HPDE6-E6E7 (cell line): ENCODE data around the gene COQ9.
"Not testable (repeated sequence)": the region's sequence is repeated elsewhere in the genome, so short reads cannot be mapped to it uniquely, and the experiment has no call there.

Experiments
- DNase-seq: peaks from one replicate; pipeline ENCODE4 v3.0.0; 2011; ENCODE audit warnings: missing footprints; ENCODE audit errors: extremely low spot score

The COQ9 gene

DNA sequence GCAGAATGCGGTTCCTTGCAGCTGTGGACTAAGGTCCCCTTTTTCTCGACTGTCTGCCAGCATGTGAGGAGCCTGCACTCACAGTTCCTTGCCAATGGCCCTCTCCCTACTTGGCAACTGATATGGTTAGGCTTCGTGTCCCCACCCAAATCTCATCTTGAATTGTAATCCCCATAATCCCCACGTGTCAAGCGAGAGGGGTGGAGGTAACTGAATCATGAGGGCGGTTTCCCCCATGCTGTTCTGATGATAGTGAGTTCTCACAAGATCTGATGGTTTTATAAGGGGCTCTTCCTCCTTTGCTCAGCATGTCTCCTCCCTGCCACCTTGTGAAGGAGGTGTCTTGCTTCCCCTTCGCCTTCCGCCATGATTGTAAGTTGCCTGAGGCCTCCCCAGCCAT, 20.0 kb upstream of the COQ9 start:
- no peak for DNase-seq

DNA sequence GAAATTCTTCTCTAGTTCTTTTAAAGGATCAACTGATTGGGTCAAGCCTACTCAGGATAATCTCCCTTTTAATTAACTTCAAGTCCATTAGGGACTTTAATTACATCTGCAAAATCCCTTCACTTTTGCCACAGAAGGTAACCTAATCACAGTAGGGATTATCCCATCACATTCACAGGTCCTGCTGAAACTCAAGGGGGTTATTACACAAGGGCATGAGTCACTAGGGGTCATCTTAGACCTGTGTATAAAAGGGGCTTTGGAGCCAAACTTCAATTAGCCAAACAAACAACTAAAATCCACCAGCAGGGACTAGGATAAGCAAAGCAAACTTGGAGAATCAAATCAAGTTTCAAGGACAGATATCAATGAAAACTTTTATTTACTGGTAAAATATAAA, 19.5 kb upstream of the COQ9 start:
- DNase-seq = no peak

DNA sequence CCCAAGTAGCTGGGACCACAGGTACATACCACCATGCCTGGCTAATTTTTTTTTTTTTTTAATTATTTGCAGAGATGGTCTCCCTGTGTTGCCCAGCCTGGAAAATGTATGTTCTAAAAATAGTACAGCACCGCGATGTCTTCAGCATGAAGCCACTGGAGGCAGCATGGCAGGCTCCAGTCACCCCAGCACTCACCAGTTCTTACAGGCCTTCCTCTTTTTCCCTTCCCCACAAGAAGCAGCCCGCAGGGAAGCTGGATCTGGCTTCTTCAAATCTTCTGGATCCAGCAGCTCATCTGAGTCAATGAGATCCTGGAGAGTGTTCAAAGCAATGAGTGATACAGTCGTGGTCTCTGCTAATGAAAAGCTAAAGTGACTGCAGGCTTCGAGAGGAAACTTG, 16.3 kb upstream of the COQ9 start:
- DNase-seq = no peak

DNA sequence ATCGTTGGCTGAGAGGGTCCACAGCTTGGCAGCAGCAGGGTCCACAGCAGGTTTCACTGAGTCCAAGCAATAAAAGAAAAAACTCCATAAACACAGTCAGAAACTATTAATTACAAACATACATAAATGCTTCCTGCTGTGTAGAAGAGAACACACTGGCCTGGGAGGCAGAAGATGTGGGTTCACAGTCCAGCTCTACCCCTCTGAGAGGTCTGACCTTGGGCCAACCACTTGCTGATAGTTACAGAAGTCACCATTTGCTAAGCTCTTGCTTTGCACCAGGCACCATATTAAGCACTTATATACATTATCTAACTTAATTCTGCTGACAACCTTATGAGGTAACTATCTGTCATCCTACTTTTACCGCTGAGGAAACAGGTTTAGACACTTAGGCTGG, 14.8 kb upstream of the COQ9 start:
- DNase-seq = no peak

DNA sequence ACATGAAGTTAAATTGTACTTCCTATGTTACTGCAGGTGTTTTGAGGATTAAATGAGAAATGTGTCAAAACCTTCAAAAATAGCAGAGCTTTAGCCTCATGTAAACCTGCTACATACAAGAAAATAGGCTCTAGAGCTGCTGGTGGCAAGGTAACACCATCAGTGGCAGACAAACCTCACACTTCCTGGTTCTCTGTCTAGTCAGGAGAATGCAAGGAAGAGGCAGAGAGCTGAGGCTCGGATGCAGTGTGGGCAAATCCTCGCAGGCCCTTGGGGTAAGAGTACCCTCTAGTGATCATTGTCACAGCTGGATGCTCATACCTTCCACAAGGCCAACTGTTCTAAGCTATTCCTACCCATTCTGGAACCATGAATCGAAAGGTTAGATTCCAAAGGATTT, 14.3 kb upstream of the COQ9 start:
- DNase-seq = no peak

DNA sequence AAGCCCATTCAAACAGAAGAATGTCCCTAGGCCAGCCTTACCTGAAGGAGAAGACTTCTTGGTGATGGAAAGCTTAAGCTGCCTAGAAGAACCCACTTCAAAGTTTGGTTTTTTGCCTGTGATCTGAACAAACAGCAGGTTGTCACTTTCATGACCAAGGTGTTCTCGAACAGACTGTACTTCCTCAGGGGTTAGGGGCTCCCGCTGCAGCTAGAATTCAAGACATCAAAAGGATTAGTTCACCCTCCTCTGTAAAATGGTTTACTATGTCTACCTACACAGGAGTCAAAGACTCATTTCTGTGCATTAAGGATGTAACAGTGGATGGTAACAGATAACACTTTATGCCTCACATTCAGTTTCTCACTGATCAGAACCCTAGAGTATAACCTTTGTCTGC, 13.3 kb upstream of the COQ9 start:
- DNase-seq = no peak

DNA sequence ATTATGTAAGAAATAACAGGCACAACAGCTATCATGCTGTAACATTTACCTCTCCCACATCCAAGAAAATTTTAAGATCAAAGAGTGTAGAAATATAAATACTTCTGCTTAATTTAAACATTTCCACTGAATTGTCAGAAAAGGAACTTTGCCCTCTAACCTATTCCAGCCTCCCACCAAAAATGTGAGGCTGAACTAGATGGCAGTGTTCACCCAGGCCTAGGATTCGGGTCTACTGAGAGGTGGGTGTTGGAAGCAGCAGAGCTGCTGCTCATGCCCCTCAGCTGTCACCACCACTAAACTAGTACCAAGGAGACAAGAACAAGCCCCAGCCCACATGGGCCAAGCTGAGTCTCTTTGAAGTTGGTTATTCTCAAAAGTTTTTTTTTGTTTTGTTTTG, 11.4 kb upstream of the COQ9 start:
- no peak for DNase-seq

DNA sequence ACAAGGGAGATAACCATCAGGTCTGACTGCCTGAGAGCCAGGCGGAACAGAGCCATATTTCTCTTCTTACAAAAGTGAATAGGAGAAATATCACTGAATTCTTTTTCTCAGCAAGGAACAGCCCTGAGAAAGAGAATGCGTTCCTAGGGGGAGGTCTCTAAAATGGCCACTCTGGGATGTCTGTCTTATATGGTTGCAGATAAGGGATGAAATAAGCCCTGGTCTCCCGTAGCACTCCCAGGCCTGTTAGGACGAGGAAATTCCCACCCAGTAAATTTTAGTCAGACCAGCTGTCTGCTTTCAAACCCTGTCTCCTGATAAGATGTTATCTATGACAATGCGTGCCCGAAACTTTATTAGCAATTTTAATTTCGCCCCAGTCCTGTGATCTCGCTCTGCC, 7.3 kb upstream of the COQ9 start:
- DNase-seq = not testable (repeated sequence)

DNA sequence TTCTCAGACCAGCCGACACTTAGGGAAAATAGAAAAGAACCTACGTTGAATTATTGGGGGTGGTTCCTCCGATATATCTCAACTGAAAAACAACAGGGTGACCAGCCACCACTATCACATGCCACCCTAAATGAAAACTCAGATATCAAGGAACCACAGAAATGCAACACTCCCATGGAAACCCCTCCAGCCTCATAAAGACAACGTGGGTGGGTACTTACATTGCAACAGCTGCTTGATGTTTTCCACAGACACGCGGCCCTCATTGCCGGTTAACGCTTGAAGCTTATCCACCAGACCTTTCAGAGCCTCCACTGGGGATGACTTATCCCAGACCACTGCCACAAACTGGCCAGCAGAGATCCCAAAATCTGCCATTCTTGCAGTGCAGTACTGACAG, 6.7 kb upstream of the COQ9 start:
- not testable (repeated sequence) for DNase-seq

DNA sequence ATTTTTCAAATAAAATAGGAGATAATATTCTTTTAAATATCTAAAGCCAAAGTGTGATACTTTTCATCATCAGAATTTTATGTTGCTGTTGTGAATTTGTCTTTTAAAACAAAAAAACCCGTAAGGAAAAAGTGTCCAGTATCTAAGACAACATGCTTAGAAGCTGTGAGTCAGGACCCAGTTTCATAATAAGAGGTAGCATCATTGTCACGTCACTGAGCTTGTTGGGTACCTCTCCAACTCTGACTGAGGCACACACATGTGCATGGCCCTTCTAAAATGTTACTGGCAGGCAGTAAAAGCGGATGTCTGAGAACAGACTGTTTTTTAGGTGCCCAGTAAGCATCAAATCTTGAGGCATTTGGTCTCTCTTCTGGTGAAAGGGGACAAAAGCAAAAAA, 2.6 kb upstream of the COQ9 start:
- DNase-seq = no peak

DNA sequence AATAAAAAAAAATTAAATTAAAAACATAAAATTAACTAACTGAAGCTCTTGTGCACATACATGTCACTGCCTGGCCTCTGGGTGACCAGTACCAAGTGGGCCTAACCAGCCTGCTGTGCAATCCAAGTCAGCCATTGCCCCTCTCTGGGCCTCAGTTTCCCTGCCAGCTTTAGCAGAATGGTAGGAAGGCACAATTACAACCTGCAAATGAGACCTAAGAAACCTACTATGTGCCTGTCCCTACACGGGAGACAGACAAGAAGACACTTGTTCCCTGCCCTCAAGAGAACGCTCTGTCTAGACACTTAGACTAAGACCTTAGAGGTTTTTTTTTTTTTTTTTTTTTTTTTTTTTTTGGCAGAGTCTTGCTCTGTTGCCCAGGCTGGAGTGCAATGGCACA, 1.8 kb upstream of the COQ9 start:
- DNase-seq = no peak

DNA sequence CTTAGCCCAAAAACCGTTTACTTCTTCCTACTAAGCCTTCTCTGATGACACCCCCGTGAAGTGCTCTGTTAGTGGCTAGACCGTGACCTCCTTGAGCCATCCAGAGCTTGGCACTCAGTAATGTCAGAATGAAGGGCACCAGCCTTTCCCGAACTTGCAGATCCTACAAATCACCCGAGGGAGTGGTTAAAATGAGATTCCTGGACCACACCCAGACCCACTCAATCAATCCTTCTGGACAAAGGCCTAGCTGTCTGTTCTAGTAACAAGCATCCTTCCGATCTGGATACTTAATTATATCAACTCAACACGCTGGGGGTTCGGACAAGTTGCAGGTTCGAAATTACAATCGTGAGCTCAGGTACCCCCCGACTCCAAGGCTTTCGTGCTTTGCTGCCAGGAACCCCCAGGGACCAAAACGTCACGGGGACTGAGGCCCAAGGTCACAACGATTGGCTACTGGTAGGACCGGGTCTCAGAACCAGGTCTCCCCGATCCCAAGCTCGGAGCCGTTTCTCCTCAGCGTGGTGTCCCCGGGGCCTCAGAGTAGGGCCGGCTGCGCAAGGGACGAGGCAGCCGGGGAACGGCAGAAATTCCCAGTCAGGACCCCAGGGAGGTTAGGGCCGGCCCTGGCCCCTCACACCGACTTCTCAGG, 621 bp upstream of the COQ9 start:
- no peak for DNase-seq

DNA sequence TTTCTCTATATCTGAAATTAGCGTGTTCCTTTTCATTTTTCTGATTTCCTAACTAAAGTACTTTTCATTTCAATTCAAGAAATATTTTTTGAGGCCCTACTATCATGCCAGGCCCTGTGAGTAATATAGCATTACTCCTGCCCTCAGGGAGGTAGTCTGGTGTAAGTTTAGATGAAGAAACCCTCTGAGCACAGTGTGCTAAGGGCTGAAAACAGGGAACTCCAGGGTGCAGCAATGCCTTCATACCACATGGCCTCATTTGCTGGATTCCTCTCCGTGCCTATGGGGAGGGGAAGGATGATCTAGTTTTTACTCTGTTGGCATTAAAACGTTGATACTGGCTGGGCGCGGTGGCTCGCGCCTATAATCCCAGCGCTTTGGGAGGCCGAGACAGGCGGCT, 4.7 kb downstream of the COQ9 start:
- no peak for DNase-seq

DNA sequence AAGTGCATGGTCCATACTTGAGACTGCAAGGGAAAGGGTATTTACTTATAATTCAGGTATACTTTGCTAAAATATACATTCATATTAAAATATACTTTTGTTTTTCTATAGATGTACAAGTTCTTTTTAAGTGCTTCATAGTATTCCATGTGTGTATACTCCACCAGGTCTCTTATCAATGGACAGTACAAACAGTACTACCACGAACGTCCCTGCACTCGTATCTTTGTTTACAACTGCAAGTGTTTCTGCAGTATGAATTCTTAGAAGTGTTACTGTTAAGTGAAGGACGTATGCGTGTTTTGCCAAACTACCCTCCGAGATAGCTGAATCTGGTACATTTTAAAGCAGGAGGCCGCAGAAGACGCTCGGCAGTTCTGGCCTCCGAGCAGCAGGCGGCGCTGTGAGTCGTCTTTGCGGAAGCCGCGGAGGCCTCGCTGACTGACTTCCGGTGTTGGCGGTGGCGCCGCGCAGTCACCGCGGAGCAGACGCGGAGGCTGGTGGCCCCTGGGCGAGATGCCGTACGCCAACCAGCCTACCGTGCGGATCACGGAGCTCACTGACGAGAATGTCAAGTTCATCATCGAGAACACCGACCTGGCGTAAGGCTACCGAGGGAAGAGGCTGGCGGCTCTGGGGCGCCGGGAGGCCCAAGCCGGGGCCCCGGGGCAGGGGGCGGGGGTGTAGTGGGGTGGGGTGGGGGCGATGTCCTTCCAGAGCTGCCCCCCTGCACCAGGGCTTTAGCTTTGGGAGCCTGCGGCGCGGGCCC, 15.1 kb downstream of the COQ9 start, which contains the start of gene POLR2C:
Gene POLR2C (plus strand): TSS at position 471 of the 769 bp plus-strand sequence. CDS start 46 bp downstream, at position 517.
- peak; percentile 94 for DNase-seq

DNA sequence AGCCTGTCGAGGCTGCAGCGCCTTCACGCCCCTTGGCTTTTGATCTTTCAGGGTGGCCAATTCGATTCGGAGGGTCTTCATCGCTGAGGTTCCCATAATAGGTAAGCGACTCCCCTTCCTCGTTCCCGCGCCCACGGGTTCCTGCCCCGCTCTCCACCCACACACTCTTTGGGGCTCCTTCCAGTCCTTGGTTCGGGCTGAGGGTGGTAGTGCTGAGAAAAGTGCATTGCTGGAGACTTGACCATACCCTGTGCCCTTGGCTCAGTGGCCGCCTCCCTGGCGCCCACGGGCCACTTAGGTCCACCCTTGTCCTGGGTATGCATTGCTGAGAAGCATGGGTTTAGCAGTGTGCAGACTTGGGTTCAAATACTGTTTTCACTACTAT, 15.7 kb downstream of the COQ9 start:
- no peak for DNase-seq

DNA sequence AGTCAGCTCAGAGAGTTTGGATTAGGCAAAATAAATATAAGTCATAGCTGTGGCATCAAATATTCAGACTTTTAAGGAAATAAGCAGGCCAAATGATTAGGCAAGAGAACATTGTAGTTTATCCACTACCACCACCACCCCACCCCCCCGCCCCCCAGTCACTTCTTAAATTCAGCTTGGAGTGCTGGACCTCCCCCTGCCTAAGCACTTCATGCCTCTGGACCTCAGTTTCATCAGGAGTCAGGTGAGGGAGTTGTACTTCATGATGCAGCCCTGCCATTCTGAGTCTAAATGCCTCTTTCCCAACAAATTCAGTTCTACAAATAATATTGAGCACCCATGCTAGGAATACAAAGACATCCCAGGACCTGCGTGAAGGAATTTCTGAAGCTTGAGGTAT, 17.2 kb downstream of the COQ9 start:
- DNase-seq = no peak

DNA sequence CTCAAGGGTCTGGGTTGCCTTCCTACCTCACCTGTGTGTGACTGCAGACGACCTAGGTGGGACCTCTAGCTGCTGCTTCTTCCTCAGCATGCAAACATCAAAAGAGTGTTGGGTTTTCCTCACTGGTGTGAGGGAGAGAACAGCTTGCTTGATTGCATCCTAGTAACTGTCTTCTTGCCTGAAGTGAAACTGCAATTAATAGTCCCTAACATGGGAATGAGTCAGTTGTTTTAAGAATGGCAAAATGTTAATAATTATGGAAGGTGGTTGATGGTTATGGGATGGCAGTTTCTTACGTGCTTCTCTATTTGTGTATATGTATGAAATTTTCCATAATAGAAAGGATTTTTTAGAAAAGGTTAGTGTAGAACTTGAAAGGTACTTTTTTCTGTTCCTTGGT, 21.1 kb downstream of the COQ9 start:
- no peak for DNase-seq

DNA sequence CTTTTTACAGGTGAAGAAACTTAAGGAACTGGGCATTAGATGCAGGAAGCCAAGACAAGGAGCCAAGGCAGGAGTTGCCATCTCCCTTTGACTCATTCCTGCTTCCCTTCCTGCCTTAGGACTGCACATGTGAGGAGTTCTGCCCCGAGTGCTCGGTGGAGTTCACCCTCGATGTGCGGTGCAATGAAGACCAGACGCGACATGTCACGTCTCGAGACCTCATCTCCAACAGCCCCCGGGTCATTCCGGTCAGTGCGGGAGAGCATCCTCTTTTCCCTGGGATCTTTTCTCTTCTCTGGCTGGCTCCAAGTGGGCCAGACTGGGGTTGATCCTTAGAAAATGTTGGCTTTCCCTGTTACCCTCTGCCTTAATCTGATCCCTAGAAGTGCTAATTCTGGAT, 21.8 kb downstream of the COQ9 start:
- DNase-seq = no peak

DNA sequence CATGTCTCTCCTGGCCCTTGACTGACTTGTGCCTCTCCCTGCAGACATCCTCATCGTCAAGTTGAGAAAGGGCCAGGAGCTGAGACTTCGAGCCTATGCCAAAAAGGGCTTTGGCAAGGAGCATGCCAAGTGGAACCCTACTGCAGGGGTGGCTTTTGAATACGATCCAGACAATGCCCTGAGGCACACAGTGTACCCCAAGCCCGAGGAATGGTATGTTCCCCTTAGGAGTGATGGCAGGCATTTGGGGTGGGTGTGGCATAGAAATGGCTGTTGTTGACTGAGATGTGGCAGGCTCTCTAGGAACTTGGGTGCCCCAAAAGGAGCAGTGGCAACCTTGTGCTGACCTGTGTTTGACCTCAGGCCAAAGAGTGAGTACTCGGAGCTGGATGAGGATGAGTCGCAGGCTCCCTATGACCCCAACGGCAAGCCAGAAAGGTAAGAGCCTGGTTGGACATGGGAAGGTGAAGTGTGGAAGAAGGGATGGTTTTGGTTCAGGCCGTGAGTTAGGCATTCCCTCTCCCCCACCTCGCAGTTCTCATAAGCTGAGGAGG, 22.7 kb downstream of the COQ9 start:
- no peak for DNase-seq

DNA sequence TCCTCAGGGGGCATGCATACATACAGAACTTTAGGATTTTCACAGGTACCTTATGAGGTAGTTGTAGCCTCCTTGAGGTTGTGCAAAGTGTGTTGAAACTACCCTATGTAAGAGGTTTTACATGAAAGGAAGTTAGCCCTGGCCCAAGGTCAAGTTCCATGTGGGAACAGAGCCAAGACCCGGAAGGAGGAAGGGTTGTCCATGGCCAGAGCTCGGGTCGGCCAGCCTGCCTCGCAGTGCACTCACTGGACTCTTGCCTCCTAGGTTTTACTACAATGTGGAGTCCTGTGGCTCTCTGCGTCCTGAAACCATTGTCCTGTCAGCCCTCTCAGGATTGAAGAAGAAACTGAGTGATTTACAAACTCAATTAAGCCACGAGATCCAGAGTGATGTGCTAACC, 23.4 kb downstream of the COQ9 start:
- no peak for DNase-seq

DNA sequence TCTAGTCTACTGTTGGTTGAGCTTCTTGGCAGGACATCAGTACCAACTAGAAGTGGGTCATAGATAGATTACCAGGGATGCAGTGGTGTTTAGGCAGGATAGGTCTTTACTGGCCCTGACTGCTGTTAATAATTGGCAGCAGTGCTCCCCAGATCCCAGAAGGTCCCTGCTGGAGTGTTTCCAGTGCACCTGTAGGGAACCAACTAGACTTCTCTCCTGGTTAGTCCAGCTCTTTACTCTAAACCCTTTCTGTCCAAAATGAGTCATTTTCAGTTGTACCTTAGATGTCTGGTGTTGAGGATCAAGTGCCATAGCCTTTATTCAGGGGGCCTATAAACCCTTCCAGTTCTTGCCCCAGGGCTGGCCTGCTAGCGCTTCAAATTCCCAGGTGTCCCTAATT, 23.9 kb downstream of the COQ9 start:
- no peak for DNase-seq

DNA sequence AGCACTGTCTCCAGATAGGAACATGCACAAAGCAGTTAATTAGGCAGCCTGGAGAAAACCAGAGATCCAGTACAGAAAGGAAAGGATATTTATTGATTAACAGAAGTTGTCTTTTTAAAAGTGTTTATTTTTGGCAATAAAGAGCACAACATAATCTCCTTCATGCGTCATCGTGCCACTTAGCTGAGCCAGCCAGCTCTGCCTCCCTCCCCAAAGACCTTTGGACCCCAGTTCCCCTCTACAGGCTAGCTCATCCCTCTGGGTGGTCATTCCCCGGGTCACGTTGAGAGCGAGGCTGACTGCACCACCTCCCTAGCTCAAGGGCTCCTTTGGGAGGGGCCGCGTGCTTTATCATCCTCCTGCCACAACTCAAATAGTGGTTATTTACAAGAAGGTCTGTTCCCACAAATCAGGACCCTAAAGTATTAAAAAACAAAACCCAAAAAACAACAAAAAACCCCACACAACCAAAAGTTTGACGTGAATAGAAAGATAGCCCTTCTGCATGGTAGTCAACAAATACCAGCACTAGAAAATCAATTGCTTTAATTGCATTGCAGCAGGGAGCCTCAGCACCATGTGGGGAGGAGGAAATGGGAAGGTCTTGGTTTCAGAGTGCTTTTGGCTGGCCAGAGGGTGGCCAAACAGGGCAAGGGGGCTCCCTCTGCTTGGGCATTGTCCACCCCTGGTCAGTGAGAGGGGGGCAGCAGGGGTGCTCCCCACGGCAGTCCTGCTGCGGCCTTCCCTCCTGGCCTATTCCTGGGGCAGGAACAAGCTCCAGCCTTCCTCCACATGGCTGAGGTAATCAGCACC, 24.8 kb downstream of the COQ9 start:
- DNase-seq = no peak

DNA sequence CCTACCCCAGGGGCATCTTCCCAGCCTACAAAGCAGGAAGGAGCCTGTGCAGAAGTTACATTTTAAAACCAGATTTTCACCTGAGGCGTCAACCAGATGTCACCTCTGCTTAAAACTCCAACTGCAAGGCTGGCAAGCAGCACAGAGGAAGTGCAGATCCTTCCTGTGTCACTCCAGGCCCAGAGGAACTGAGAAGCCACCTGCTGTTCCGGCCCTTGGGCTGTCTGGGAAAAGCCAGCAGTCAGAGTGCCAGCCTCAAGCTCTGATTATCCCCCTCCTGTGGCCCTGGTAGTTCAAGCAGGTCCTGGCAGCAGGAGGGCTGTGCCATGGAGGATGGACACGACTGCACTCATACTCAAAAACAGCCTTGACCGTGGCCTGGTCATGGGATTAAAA, 25.4 kb downstream of the COQ9 start:
- no peak for DNase-seq
